HL-60 (cell line): ENCODE results near the gene ADAM12.

Experiments used
- CTCF ChIP-seq: IDR thresholded peaks from one replicate; pipeline ENCODE4 v1.5.1; 2011; ENCODE audit warnings: low read length, control low read depth, inconsistent platforms; ENCODE audit not compliant: insufficient read depth
- GABPA ChIP-seq: IDR thresholded peaks from 2 replicates; pipeline ENCODE4 v1.6.1; 2012; ENCODE audit warnings: low read depth
- POLR2AphosphoS5 ChIP-seq: IDR thresholded peaks from 2 replicates; pipeline ENCODE4 v1.6.1; 2012; ENCODE audit warnings: low read depth
- REST ChIP-seq: IDR thresholded peaks from 2 replicates; pipeline ENCODE4 v1.6.1; 2012; ENCODE audit warnings: low read depth; ENCODE audit not compliant: insufficient replicate concordance
- SPI1 ChIP-seq: IDR thresholded peaks from 2 replicates; pipeline ENCODE4 v1.6.1; 2012; ENCODE audit warnings: low read depth, mild to moderate bottlenecking, borderline replicate concordance

DNA sequence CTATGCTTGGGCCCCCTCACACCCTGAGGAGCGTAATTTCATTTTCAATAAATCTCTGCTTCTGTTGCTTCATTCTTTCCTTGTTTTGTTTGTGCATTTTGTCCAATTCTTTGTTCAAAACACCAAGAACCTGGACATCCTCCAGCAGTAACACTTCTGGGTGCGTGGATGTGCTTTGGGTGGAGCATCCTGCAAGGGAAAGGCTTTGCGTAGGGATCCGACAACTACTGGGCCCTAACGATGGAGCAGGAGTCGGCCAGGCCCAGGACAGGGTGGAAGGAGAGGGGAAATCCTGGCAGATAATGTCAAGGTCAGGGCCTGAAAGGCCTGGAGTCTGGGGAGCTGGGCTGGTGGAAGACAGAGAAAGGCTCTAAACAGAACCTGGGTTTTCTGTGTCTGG lies 231.8 kb downstream of the ADAM12 start:
- TF ChIP-seq CTCF (no peak), SPI1 (no peak), POLR2AphosphoS5 (no peak), REST (no peak), GABPA (no peak)
